HT-29 (cell line): ENCODE results near the gene SHANK2. TPM values are rescaled to one million over a fixed set of nuclear protein-coding genes. Genes with fewer than 3 reads are reported as not detected.

Experiments
- DNase-seq: peaks from one replicate; pipeline ENCODE4 v3.0.0-alpha.2; 2015; ENCODE audit warnings: low spot score
- total RNA-seq: library from RNA; depleted of rRNA; stranded (reverse); fragments of >200 nt; shearing (Covaris generic); gene quantifications from 2 replicates; pipeline ENCODE4 v1.2.3, GENCODE V29; 2014

SHANK2 gene
- total RNA-seq, 1 experiment from 2014 or later: 2.5 TPM

DNA sequence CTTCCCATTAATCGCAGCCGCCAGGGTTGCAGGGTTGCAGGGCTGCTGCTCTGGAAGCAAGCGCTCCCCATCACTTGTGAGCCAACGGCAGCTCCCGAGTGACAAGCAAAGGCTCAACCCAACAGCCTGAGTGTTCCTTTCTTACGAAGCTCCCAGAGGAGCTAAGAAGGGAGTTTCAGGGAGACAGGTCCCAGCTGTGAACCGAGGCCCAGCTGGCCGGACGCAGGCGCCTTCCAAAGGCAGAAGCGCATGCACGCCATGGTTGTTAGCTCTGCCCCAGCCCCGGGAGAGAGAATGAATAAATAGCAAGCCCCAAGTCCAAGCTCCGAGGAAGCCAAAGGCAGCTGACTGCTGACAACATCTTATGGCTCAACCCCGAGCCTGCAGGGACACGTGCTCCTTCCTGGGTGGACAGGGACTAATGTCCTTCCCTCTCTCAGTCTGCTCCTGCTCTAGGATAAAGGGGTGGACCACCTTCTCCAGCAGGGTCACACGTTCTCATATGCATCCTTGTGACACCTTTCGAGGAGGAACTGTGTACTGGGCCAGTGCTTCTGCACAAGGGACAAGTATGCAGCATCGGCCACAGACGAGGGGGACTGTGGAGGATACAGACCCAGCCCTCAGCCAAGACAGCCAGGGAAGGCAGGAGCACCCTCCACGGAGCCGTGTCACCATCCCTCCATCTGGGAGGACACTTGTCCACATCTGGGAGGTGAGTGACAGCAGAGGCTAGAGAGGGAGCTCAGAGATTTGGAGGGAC is 29.9 kb downstream of the SHANK2 start:
- DNase-seq: no peak

DNA sequence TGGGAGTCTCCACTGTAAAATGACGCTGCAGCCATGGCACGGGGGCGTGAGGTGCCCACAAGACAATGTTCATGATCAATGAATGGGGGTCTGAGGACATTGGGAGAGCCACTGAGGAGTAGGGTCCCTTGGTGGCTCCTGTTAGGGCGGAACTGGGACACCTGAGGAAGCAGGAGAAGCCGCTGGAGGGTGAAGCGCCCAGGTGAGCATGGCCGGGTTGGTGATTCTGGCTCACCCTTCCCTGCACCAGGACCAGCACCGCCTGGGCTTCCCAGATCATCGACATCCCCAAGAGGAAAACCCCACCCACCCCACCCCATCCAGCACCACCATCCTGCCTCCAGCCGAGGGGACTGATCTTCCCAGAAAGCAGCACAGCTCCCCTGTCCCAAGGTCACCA is 30.6 kb downstream of the SHANK2 start:
- DNase-seq: no peak

DNA sequence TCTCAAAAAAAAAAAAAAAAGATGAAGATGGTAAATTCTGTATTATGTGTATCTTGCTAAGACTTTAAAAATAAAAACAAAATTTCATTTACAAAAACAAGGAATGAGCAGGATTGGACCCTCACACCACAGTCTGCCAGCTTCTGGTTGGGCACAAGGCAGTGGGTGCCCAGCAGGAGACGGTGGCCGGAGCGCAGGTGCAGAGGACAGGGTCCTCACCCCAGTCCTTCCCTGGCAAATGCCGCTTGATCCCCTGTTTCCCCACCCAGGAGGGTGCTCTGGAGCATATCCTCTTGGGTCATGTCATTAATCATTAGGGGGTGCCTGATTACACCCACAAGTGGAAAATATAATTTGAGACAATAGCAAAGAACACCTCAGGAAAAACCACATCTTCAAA is 31.2 kb downstream of the SHANK2 start:
- no peak for DNase-seq

DNA sequence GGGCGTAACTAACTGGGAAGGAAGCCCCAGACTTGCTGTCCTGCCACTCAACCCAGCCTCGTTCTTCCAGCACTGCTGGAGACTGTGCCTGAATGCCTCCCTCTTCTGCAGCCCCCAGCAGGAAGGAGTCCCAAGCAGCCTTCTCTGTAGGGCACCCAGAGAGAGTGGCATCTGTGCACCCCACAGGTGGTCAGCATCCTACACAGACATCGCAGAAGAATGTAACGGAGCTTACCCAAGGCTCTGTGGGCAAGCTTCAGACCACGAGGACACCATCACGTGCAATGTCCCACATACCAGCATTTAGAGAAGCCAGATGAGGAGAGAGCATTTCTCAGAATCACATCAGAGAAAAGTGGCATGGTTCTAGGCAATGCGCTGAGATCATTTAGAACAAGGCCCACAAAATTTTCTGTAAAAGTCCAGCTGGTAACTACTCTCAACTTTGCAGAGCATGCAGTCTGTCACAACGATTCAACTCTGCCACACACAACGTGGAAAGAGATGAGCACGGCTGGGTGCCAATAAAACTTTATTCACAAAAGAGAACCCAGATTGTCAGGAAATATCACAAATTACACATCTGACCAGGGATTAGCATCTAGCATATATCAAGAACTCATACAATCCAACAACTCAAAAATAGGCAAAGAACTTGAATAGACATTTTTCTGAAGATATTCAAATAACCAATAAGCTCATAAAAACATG is 33.4 kb downstream of the SHANK2 start:
- DNase-seq: no peak

DNA sequence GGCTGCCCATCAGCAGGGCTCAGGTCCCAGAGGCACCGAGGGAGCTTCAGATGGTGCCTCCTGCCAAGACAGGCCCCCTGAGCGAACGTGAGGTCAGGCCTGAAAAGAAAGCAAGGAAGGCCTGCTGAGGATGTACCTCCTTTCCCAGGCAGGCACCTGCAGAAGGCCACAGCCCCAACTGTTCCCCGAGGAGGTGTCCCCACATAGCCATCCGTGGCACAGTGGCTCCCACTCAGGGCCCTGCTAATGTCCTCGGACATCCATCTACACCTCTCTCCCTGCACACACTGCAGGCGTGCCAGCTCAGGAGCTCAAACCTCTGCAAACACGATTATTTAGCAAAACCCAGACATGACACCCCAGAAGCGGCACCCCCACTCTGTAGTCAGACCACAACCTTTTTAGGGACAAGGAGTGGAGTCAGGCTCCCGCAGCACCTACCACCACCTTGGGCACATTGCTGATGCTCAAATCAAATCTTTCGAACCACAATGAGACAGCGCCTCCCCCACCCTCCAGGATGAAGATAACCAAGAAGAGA is 36.9 kb downstream of the SHANK2 start:
- DNase-seq: no peak

DNA sequence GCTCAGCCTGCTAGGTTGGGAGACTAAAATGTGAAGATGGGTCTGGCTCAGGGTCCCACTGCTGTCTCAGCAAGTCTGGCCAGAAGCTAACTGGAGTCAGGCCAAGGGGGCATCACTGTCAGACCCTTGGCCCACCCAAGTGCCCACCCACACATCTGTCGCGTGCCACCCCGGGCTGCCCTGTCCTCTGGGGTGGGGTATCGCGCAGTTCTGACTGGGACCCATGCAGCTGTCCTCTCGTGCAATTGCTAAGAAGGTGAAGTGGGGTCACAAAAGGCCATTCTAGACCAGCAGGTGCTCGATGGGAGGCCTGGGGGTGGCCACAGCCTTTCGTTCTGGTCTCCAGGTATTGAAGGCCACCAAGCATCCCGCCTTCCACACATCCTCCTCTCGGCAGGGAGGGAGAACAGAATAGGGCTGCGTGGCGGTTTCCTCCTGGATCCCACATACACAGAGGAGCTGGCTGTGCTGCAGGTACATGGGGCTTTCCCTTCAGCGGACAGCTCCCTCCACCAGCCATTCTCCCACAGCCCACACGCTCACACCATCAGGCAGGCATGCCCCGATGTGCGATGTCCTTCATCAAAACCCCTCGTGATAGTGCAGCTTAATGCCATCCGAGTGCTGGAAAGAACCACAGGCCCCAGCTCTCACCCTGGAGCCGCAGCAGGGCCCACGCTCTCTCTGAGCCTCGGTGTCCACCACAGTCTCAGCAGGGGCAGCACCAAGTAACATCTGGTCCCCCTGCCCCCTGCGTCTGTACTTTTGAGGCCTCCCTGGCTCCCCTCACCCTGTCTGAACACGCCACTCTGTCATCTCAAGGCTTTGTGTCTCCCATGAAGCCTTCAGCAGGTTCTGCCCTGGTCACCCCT is 37.6 kb downstream of the SHANK2 start:
- no peak for DNase-seq

DNA sequence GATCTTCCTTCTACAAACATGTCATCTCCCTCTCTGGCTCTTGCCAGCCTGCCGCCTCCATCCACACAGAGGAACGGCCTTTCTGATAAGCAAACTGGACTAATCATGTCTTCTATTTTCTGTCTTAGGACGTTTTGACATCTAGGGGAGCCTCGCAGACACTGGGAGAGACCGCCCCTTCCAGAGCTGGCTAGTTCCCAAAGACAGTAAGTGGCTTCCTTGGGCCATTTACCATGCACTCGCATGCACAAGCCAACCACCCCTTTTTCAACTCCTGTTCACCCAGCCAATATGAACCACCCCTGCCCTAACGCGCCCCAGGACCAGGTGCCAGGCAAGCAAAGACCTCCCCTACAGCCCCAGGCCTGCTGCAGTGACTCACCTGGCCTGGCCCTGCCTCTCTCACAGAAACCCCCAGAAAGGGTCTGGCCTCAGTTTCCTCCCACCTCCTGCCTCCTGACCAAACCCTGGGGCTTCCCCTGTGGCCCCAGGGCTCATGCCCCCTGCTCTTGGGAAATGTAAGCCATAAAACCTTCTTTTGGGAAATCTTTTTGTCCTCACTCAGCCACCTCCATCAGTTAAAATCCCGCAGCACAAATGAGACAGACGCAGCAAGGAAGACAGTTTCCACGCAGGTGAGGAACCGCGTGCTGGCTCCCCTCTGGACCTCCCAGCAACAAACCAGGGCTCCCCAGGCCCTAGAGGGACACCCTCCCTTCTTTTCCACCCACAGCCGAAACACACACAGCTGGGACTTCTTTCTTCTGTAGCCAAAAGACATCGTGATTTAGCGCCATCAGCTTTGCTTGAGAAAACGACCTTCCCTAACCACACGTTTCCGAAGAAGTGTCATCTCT is 38.5 kb downstream of the SHANK2 start:
- no peak for DNase-seq

DNA sequence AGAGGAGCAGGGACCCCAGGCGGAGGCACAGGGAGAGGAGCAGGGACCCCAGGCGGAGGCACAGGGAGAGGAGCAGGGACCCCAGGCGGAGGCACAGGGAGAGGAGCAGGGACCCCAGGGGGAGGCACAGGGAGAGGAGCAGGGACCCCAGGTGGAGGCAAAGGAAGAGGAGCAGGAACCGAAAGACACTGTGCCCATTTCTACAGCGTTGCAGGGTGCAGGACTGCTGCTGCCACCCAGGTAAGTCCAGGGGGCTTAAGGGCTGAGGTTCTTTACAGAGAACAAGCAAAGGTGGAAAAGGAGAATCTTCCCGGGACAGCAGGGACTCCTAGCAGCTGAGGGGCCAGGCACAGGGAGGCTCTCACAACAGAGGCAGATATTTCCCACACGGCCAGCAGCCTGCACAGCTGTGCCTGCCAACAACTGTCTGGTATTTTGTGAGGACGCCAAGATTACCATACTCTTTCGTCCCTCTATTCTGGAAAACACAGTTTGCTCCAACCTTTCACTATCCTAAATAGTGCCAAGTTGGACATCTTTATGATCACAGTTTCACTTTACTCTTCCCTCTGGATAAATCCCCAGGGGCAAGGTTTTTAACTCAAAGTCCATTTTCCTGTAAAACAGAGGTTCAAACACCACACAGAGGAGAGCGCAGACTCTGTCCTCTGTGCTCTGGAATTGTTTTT is 39.4 kb downstream of the SHANK2 start:
- no peak for DNase-seq

DNA sequence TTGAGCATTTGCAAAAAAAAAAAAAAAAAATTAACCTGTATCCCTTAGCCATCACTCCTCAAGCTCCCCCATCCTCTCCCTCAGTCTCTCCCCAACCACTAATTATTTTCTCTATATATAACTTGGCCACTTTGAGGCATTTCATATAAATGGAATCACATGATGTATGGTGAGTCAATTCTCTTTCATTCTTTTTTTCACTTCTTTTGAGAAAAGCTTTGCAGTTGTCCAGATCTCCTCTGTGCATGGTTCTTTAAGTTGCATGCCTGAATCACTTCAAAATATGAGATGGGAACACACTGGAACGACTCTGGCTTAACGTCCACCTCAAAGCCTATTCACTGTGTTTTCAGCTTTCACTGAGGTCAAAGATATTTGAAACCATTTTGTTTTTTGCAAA is 40.7 kb downstream of the SHANK2 start:
- DNase-seq: no peak

DNA sequence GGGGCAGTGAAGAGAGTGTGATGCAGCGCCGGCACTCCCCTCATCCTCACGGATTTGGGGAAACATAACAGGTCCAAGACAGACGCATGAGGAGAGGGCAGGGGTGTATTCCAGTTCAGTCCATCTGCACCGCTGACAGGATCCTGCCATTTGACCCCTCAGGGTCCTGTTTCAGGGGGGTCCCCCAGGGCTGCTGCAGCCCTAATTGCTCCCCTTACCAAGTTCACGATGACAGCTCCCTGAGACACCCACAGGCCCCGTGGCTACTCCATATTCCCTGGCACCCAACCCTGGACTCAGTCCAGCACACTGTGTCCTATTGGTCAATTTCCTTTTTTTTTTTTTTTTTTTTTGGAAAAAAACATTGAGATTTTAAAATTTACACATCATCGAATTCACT is 41.5 kb downstream of the SHANK2 start:
- no peak for DNase-seq

DNA sequence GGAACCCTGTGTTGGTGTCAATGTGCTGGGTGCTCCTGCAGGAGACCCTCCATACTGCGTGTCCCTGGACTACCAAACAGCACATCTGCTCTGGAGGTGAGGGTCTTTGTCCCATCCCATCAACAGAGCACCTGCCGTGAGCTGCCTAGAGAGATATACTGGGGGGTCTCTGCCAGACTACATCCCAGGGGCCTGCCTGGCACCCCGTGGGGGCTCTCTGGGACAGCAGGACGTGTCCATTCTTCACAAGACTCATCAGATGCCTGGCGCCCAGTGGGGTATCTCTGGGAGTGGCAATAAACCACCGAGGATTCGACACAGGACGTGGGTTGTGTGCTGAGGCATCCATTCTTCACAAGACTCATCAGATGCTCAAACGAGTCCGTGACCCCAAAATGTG is 42.7 kb downstream of the SHANK2 start:
- DNase-seq: no peak

DNA sequence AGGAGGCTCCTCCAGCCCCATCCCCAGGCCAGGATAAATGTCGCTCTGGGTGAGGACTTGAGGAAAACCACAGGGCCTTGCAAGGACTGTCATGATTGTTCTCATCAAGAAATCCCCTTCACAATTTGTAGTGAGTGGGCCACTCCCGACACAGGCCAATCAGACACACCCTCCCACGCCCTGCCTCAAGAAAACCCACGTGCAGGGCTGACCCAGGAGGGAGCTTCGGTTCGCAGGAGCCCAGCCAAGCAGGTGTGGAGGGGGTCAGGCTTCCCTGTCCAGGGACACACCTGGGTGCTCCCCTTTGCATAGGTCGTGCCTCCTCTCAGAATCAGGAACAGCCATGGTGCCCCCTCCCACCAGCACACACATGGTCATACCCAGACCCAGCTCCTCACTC is 43.2 kb downstream of the SHANK2 start:
- DNase-seq: no peak

DNA sequence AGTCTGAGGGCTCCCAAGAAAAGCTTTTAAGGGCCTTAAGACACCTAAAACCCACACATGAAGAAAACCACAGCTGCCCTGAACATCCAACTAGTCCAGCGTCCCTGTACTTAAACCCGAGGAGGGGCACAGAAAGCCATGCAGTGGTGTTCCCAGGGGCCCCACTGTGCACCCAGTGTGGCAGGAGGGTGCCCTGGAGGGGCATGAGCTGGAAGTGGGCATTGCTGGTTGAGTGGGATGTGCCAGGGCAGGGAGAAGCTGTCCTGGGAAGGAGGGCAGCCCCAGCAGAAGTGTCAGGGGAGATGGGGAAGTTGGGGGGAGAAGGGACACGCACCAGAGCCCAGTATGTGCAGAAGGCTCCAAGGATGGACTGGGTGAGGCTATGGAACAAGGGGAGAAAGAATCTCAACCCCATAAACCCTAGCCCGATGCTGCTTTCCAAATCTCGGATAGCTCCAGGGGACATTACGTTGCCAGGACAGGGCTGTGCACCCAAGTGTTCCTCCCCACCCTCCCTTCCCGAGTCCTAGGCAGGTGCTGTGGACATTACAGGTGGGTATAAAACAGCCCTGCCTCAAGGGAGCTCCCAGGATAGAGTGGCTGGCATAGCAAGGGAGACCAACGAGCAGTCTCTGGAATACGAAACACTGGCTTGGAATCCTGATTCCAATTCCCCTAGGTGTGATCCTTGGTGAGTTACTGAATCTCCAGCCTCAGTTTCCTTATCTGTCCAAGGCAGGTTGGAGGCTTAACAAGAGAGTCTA is 44.2 kb downstream of the SHANK2 start:
- no peak for DNase-seq

DNA sequence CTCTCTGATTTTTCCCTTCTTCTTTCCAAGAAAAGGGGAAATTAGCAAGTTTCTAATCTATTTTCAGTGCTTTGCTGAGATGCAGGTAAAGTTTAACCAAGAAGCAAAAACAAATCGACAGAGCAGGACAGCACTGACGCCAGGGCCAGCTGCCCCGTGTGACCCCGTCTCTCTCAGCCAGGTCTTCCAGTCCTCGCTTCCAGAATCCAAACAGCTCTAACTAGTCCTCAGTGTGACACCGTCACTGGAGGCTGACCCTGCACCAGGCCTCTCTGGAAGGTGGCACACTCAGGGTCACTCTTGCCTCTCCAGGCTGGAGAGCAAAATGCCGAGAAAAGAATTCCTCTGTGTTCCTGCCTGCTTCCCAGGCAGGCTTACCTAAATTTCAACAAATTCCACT is 44.8 kb downstream of the SHANK2 start:
- DNase-seq: no peak

DNA sequence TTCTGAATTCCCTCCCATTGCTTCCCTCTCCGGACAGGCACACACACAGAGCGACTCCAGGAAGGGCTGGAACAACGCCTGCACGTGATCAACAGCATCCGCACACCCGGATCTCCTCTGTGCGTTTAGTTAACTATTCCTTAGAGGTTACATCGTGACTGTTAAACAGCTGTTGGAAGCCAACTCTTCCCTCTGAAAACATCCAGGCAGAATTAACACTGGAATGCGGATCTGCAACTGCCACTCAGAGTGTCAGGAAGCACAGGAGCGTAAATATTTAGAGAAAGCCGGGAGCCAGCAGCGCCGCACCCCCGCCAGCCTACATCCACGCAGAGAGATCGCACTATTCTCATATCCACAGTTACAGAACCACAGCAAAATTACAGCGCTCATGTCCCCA is 46.2 kb downstream of the SHANK2 start:
- DNase-seq: peak; percentile 28

DNA sequence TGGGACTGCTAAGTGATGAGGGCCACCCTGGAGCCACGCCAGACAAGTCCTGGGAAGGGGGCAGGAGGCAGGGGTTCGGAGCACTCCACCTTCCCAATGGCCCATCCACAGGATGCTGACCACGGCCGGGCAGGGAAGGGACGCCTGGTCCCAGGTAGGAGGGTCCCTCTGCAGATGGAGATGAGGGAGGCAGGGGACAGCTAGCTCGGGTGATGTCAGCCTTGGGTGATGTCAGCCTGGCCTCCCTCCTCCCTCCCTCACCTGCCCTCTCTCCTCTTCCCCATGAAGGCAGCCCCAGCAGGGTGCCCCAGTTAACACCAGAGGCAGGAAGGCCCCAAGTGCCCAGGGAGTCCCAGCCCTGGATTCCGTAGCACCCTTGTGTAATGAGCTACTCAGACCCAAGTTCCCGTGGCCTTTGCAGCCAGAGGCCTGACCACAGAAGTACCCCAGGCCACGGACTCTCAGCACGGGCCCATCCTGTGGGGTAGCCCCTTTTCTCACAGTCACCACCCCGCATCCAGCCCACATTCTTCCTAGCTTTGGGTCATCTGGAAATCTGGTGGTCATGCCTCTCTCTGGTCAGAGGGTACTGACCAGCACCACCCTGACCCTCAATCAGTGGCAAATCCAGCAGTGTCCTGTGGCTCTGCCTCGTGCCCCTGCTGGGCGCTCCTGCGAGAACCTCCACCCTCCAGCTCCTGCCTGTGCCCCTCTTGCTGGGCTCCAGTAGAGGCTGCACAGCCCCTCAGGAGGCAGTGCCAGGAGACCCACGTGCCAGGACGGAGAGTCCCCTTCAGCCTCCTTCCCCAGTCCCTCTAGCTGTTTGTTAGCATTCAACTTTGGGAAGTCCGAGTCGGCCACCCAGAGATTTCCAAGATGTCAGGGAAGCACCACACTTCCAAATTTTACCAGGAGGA is 47.4 kb downstream of the SHANK2 start:
- DNase-seq: no peak

DNA sequence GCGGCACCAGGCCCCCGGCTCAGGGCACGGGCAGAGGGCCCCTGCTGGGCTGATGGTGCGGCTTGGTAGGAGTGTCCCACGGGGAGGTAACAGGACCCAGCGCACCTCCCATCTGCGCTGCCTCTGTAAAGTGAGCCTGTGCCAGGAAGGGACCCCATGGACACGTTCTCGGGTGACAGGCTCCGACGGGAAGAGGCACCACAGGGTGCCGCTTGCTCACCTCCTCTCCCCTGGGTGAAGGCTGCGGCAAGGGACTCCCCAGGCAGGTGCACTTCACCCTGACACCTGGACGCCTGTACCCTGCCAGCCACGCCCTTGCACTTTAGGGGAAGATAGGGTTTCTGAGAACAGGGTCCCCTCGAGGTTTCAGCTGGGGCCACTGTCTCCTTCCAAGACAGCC is 48.1 kb downstream of the SHANK2 start:
- no peak for DNase-seq

DNA sequence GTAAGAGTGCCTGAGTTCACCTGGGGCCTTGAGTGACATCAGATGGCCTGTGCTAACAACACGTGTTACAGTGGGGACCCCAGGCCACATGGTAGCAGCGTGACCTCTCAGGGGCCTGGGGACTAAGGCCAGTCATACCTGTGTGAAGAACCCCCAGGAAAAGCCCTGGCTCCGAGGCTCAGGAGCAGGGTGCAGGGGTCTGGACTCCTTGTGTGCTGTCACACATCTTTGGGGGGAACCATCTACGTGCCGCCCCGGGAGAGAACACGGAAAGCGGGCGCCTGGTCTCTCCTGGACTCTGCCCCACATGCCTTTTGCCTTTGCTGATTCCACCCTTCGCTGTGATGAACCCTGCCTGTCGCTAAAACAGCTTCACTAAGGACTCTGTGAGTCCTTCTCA is 48.7 kb downstream of the SHANK2 start:
- DNase-seq: no peak

DNA sequence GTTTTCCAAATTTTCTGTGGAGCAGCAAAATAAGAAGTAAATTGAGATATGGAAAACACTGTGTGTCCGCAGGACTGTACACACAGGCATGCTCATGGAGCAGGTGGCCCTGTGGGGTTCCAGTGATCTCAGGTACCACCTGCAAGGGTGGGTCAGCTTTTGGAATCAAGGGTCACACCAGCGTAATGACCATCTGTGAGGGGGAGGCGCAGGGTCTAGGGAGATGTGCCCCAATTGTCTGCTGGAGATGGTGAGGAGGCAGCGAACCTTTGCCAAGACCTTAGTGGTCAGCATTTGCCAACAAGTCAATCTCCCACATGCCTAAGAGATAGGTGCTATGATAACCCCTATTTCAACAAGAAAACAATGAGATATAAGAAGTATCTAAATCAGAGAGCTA is 49.4 kb downstream of the SHANK2 start:
- no peak for DNase-seq
